Epidermal melanocyte (primary cell): ENCODE results near the gene JUP.
A peak's percentile ranks its signal among the peaks of the same experiment; 100 is the strongest.

ENCODE experiments used
- DNase-seq: peaks from one replicate; pipeline ENCODE4 v3.0.0; 2011; ENCODE audit warnings: low spot score; ENCODE audit not compliant: insufficient read length

JUP gene

GRCh38 chr17:41810659-41811548 lies 24.4 kb upstream of the JUP start:
- DNase-seq = no peak

GRCh38 chr17:41806685-41807445 lies 20.4 kb upstream of the JUP start:
- DNase-seq = no peak

- DNase-seq = no peak
Measured at GRCh38 chr17:41803049-41804020, 16.8 kb upstream of the JUP start.

- DNase-seq = peak; percentile 78
Measured at GRCh38 chr17:41801374-41802271, 15.1 kb upstream of the JUP start.

GRCh38 chr17:41800601-41801373 lies 14.3 kb upstream of the JUP start:
- DNase-seq = no peak

GRCh38 chr17:41799366-41799765 lies 12.9 kb upstream of the JUP start:
- no peak for DNase-seq

GRCh38 chr17:41797377-41797776 lies 10.9 kb upstream of the JUP start:
- DNase-seq = no peak

- DNase-seq = no peak
Measured at GRCh38 chr17:41796121-41796895, 9.8 kb upstream of the JUP start.

GRCh38 chr17:41794540-41794975 lies 8.0 kb upstream of the JUP start:
- DNase-seq = no peak

GRCh38 chr17:41793784-41794539 lies 7.5 kb upstream of the JUP start:
- DNase-seq = no peak

GRCh38 chr17:41792845-41793783 lies 6.6 kb upstream of the JUP start:
- no peak for DNase-seq

GRCh38 chr17:41787021-41787418 lies 509 bp upstream of the JUP start:
- no peak for DNase-seq

GRCh38 chr17:41785859-41786226 lies 668 bp downstream of the JUP start:
- DNase-seq = no peak

- no peak for DNase-seq
Measured at GRCh38 chr17:41785091-41785858, 1.2 kb downstream of the JUP start.

GRCh38 chr17:41784207-41784744 lies 2.2 kb downstream of the JUP start:
- no peak for DNase-seq

GRCh38 chr17:41782142-41782541 lies 4.4 kb downstream of the JUP start:
- DNase-seq = no peak
